ENCODE results near the gene GFY. TPM values are rescaled to one million over a fixed set of nuclear protein-coding genes. Genes with fewer than 3 reads are reported as not detected.

The GFY gene
- total RNA-seq, 3 donors from 2014 or later: not detected

GRCh38 chr19:49450405-49450804, 25.2 kb downstream of the GFY start:
- Histone ChIP-seq H3K27ac (no peak overlapping the region), H3K9me3 (no peaks in the 10 kb centered on the region), H3K36me3 (no peaks in the 10 kb centered on the region), H3K4me3 (peak overlapping the region in 2 of 3 donors; percentile 87 to 94), H3K4me1 (peaks cover 0 to 8% of the 10 kb centered on the region in 2 donors), H3K27me3 (no peaks in the 10 kb centered on the region)
- DNase-seq (ENCODE audit: low spot score in 2 of 2): no peak
- TF ChIP-seq CTCF (IDR thresholded peaks at IDR 0.05) (no peak), POLR2AphosphoS5 (IDR thresholded peaks at IDR 0.05) (no peak), POLR2A (IDR thresholded peaks at IDR 0.05) (no peak)
- intact Hi-C loops (cut with DNase I; ENCODE audit: low total_unique reads): no loop called here

DNA sequence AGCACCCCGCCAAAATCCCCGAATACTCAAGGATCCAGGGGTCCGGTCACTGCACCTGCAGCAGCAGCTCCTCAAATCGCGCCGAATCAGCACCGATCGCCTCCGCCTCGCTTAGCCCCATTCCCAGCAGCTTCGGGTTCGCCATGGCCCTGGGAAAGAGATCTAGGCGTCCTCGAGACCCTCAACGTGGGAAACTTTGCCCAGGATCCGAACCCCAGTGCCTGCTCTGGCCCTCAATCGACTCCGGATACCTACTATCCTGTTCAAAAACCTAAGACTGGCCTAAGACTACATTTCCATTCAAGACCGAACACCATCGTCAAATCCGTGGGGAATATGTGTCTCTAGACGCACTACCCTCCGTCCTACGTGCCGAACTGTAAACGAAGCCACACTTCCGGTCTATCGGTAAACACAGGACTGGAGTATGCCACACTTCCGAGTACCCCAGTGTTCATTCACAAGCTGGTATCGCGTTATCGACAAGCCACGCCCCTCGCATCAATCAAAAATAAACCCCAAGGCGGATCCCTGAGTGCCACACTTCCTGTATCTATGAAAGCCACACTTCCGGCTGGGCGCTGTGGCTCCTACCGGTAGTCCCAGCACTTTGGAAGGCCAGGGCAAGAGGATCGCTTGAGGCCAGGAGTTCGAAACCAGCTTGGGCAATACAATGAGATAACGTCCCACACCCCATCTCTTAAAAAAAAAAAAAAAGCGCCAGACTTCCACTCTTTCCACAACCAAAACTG, 26.4 kb downstream of the GFY start, which contains the start of gene PIH1D1:
TSS of gene PIH1D1 (minus strand) at position 385 of the 752 bp plus-strand sequence. CDS start at position 145, 240 bp downstream.
- TF ChIP-seq POLR2AphosphoS5 (IDR thresholded peaks at IDR 0.05) (peak; percentile 79 to 94 (median 92)), CTCF (IDR thresholded peaks at IDR 0.05) (no peak)
- DNase-seq (ENCODE audit: low spot score in 2 of 2): peak; percentile 96 to 99
- H3K4me3 ChIP-seq: peak within 1 kb of the TSS; percentile 73 to 94 (median 87)
- no peaks in the 10 kb centered on the region for H3K36me3 ChIP-seq
- no peaks in the 10 kb centered on the region for H3K9me3 ChIP-seq
- intact Hi-C loops (cut with DNase I; ENCODE audit: low total_unique reads): no loop called here
- H3K27ac ChIP-seq: peak within 1 kb of the TSS; percentile 97 to 98
- no peaks in the 10 kb centered on the region for H3K27me3 ChIP-seq
- peaks cover 0 to 8% of the 10 kb centered on the region in 2 donors for H3K4me1 ChIP-seq

DNA sequence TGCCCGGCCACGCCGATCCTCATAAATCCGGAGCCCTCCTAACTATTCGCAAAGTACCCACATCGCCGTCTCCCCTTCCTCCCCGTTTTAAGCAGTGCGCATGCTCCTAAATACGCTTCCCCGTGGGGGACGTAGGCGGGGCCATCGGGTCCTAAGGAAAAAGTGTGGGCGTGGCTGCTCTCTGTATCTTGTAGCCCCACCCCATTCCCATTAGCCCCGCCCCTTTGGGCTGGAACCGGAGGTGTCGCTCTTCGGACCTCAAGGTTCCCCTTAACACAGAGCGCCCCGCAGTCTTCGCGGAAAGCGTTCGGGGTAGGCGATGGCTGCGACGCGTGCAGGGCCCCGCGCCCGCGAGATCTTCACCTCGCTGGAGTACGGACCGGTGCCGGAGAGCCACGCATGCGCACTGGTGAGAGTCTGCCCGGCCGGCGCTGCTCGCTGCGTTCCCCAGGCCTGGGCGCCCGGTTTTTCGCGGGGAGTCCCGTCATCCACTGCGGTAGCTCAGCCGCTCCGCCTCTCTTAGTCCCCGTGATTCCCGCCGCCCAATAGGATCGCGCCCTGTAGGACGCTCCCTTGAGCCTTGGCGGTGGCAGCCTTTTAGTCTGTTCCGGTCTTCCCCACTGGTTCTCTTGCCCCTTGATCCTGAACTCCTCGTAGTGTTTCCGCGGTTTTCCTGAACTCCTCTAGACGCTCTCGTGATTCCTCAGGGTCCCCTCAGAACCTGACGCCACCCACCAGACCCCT, 28.0 kb downstream of the GFY start, which contains the start of gene ALDH16A1:
TSS of gene ALDH16A1 (plus strand) at position 213 of the 744 bp plus-strand sequence. CDS start at position 320, 107 bp downstream.
- Histone ChIP-seq H3K4me3 (peak within 1 kb of the TSS; percentile 57 to 94 (median 87)), H3K36me3 (no peaks in the 10 kb centered on the region), H3K27me3 (no peaks in the 10 kb centered on the region), H3K27ac (peak within 1 kb of the TSS; percentile 97 to 98), H3K9me3 (no peaks in the 10 kb centered on the region), H3K4me1 (peaks cover 0 to 8% of the 10 kb centered on the region in 2 donors)
- TF ChIP-seq CTCF (IDR thresholded peaks at IDR 0.05) (no peak), POLR2A (IDR thresholded peaks at IDR 0.05) (peak; percentile 83), POLR2AphosphoS5 (IDR thresholded peaks at IDR 0.05) (peak; percentile 79 to 96 (median 91))
- peak; percentile 97 to 98 for DNase-seq (ENCODE audit: low spot score in 2 of 2)
- intact Hi-C loops (cut with DNase I; ENCODE audit: low total_unique reads): no loop called here

GRCh38 chr19:49453757-49454240, 28.6 kb downstream of the GFY start:
- H3K27me3 ChIP-seq: no peaks in the 10 kb centered on the region
- peaks cover 0 to 8% of the 10 kb centered on the region in 2 donors for H3K4me1 ChIP-seq
- no peak for DNase-seq (ENCODE audit: low spot score in 2 of 2)
- peak overlapping the region; percentile 57 to 94 (median 64) for H3K4me3 ChIP-seq
- H3K9me3 ChIP-seq: no peaks in the 10 kb centered on the region
- peak overlapping the region; percentile 97 to 98 for H3K27ac ChIP-seq
- no peak for TF ChIP-seq CTCF (IDR thresholded peaks at IDR 0.05)
- TF ChIP-seq POLR2AphosphoS5 (IDR thresholded peaks at IDR 0.05): no peak
- TF ChIP-seq POLR2A (IDR thresholded peaks at IDR 0.05): no peak
- intact Hi-C loops (cut with DNase I; ENCODE audit: low total_unique reads): no loop called here
- no peaks in the 10 kb centered on the region for H3K36me3 ChIP-seq

Data from breast epithelium (tissue), 4 donors.